Vagina (tissue), 2 donors: ENCODE measurements around the gene PRR18.

ENCODE experiments used
- CTCF ChIP-seq, 3 experiments: fragments of 450-650 bp in 2 of 3; fragments of 200-600 bp in 1 of 3; sonication (generic) in 1 of 3; IDR thresholded peaks; one replicate each; pipeline ENCODE4 v1.5.1; 2017 to 2019; ENCODE audit warnings: antibody characterized with exemption in 3 of 3, mild to moderate bottlenecking in 2 of 3, moderate library complexity in 2 of 3
- POLR2A ChIP-seq, 2 donors: fragments of 450-650 bp; IDR thresholded peaks; one replicate each; pipeline ENCODE4 v1.6.1; 2017; ENCODE audit warnings: antibody characterized with exemption in 2 of 2, mild to moderate bottlenecking in 2 of 2, moderate library complexity in 2 of 2
- POLR2AphosphoS5 ChIP-seq, 2 donors: sonication (generic); formaldehyde crosslinking; IDR thresholded peaks; one replicate each; pipeline ENCODE4 v1.9.0; 2017; ENCODE audit warnings: antibody characterized with exemption in 2 of 2, mild to moderate bottlenecking in 2 of 2, low read depth in 1 of 2; ENCODE audit not compliant: insufficient read depth in 1 of 2

GRCh38 chr6:166285233-166285632, 23.0 kb downstream of the PRR18 start:
- TF ChIP-seq CTCF (IDR thresholded peaks at IDR 0.05) (no peak), POLR2AphosphoS5 (IDR thresholded peaks at IDR 0.05; ENCODE audit: insufficient read depth in 1 of 2, low read depth in 1 of 2) (no peak), POLR2A (IDR thresholded peaks at IDR 0.05) (no peak)
